GM10248 (cell line): Measurements from ENCODE around the gene SRGN.
"Not testable (repeated sequence)": the region's sequence is repeated elsewhere in the genome, so short reads cannot be mapped to it uniquely, and the experiment has no call there.

Experiments
- CTCF ChIA-PET: fragments of 300-600 bp; sonication (Branson Sonifier 250); formaldehyde crosslinking; extraction: SDS; loops from one replicate; lab custom pipeline; 2021; ENCODE audit warnings: antibody characterized with exemption; lab: Yijun Ruan, JAX
- POLR2A ChIA-PET: fragments of 350-650 bp; sonication (Branson Sonifier 250); formaldehyde crosslinking; extraction: SDS; loops from one replicate; lab custom pipeline; 2020; ENCODE audit warnings: antibody characterized with exemption; lab: Yijun Ruan, JAX
- DNase-seq: peaks from one replicate; pipeline ENCODE4 v3.0.0; 2012; ENCODE audit errors: extremely low spot score
- TF ChIP-seq, protein P1 (sequence below): IDR thresholded peaks from 2 replicates; pipeline ENCODE4 v1.5.1; 2012; ENCODE audit warnings: mild to moderate bottlenecking, low read depth; ENCODE audit errors: extremely low read depth, missing control alignments, control extremely low read depth

The SRGN gene

DNA sequence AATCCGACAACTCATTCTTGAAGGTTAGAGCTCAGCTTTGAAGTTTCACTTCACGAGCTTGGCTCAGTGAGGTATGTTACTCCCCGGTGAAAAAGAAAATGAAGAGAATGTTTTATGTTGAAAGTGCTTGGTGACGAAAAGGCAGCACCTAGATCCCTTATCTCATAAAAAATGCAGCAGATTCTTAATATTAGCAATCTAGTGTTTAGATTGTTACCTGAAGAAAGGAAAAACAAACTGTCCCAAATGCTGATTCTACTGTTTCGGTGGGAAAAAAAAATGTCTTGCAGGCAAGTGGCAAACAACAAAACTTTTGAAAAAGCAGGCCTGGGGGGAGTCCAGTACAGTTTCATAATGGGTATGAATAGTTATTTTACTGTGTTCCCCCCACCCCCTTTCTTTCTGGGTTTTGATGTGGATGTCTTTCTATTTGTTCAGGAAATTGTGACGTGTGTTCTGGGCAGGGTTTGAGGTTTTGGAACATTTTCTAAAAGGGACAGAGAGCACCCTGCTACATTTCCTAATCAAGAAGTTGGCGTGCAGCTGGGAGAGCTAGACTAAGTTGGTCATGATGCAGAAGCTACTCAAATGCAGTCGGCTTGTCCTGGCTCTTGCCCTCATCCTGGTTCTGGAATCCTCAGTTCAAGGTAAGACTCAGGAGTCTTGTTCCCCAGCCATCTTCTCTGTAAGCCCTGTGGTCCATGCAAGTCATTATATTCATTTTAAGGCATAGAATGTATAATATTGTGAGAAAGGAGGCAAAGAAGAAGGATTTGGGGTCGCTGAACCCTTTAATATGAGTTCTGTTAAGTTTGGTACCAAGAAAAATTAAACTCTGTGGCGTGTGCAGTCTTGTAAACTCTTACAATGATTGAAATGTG is at the start of gene SRGN:
Gene SRGN (plus strand): TSS at position 514 of the 881 bp plus-strand sequence. CDS start 55 bp downstream, at position 569.
- TF ChIP-seq, protein P1, sequence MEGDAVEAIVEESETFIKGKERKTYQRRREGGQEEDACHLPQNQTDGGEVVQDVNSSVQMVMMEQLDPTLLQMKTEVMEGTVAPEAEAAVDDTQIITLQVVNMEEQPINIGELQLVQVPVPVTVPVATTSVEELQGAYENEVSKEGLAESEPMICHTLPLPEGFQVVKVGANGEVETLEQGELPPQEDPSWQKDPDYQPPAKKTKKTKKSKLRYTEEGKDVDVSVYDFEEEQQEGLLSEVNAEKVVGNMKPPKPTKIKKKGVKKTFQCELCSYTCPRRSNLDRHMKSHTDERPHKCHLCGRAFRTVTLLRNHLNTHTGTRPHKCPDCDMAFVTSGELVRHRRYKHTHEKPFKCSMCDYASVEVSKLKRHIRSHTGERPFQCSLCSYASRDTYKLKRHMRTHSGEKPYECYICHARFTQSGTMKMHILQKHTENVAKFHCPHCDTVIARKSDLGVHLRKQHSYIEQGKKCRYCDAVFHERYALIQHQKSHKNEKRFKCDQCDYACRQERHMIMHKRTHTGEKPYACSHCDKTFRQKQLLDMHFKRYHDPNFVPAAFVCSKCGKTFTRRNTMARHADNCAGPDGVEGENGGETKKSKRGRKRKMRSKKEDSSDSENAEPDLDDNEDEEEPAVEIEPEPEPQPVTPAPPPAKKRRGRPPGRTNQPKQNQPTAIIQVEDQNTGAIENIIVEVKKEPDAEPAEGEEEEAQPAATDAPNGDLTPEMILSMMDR: no peak
- ChIA-PET CTCF (interaction anchor here (1.4 to 2.3 kb wide), 4 partner anchors 28 to 132 kb away, joined by 3 to 8 read pairs (median 4); partner anchors contain the start of gene DDX21), POLR2A (interaction anchor here (0.5 to 1.9 kb wide), 14 partner anchors 10 to 1080 kb away, joined by 3 to 23 read pairs (median 4); no protein-coding TSS in a partner anchor)
- peak; percentile 72 for DNase-seq

- DNase-seq, POLR2A ChIA-PET: not testable (repeated sequence)
- CTCF ChIA-PET: interaction anchor here (0.5 to 2.8 kb wide), 8 partner anchors 12 to 52 kb away, joined by 3 to 10 read pairs (median 4); partner anchors contain the start of gene SRGN
Measured at GRCh38 chr10:69040904-69041303, 47.0 kb upstream of the SRGN start.

DNA sequence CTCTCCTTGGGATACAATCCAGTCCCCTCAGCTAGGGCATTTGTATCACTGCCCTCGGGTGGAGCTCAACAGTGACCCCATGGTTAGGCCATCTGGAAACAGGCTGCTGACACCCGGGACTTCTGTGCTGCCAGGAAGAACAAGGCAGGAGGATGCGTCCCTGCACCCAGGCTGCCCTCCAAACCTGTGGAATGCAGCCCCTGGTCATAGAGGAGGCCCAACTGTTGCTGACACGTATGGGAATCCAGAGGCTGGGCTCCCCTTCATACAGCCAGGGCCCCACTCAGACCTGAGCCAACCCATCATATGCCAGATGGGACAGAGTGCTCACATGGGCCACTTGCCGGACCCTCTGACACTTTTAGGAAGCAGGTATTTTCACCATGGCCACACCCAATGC is 45.5 kb upstream of the SRGN start:
- POLR2A ChIA-PET: no interaction called here
- DNase-seq: no peak
- CTCF ChIA-PET: interaction anchor here (0.7 to 1.6 kb wide), 4 partner anchors 12 to 33 kb away, joined by 3 read pairs; no protein-coding TSS in a partner anchor
- TF ChIP-seq, protein P1: no peak

DNA sequence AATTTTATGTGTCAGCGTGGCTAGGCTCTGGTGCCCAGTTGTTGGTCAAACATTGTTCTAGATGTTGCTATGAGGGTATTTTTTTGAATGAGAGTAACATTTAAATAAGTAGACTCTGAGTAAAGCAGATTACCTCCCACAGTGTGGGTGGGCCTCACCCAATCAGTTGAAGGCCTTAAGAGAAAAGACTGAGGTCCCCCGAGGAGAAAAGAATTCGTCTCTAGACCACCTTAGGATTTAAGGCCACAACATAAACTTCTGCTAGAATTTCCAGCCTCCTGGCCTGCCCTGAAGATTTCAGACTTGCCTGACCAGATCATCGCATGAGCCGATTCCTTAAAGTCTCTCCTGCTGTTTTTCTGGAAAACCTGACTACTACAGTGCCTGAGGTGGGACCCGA is 45.1 kb upstream of the SRGN start:
- no peak for DNase-seq
- CTCF ChIA-PET: interaction anchor here (0.7 to 13.3 kb wide), 6 partner anchors 11 to 51 kb away, joined by 3 to 96 read pairs (median 7); no protein-coding TSS in a partner anchor
- POLR2A ChIA-PET: no interaction called here
- TF ChIP-seq, protein P1: no peak

GRCh38 chr10:69043931-69044531 is 43.9 kb upstream of the SRGN start:
- TF ChIP-seq, protein P1: no peak
- DNase-seq: peak; percentile 50
- ChIA-PET CTCF (interaction anchor here (1.0 to 13.3 kb wide), 5 partner anchors 13 to 364 kb away, joined by 3 to 96 read pairs (median 11); no protein-coding TSS in a partner anchor), POLR2A (interaction anchor here (0.6 to 3.0 kb wide), 4 partner anchors 22 to 87 kb away, joined by 3 to 9 read pairs (median 5); partner anchors contain the start of gene SRGN)

GRCh38 chr10:69044546-69044945 is 43.4 kb upstream of the SRGN start:
- no peak for DNase-seq
- ChIA-PET POLR2A (interaction anchor here (0.6 to 3.0 kb wide), 5 partner anchors 9 to 87 kb away, joined by 3 to 9 read pairs (median 4); partner anchors contain the start of gene SRGN), CTCF (interaction anchor here (1.1 to 13.3 kb wide), 4 partner anchors 12 to 49 kb away, joined by 3 to 96 read pairs (median 15); no protein-coding TSS in a partner anchor)
- TF ChIP-seq, protein P1: no peak
